Left ventricle myocardium inferior (tissue), 1 donor: ENCODE data around the gene R3HDML. TPM values are rescaled to one million over a fixed set of nuclear protein-coding genes. Genes with fewer than 3 reads are reported as not detected.

Experiments
- DNase-seq: peaks from one replicate; pipeline ENCODE4 v3.0.0-alpha.2; 2020
- H3K27ac ChIP-seq: fragments of 200-600 bp; replicated peaks from 2 replicates; pipeline ENCODE4 v1.8.0; 2021
- H3K27me3 ChIP-seq: fragments of 200-600 bp; 2 replicates; pipeline ENCODE4 v1.8.0; 2021; ENCODE audit warnings: low read depth
- H3K36me3 ChIP-seq: fragments of 200-600 bp; 2 replicates; pipeline ENCODE4 v1.8.0; 2021
- H3K4me1 ChIP-seq: fragments of 200-600 bp; 2 replicates; pipeline ENCODE4 v1.8.0; 2021
- H3K4me3 ChIP-seq: fragments of 200-600 bp; 2 replicates; pipeline ENCODE4 v1.8.0; 2021; ENCODE audit warnings: mild to moderate bottlenecking, moderate library complexity
- H3K9me3 ChIP-seq: fragments of 200-600 bp; replicated peaks from 2 replicates; pipeline ENCODE4 v1.8.0; 2021
- intact Hi-C: fragments of 100-400 bp; cut with micrococcal nuclease; formaldehyde crosslinking; loops from one replicate; pipeline ENCODE4 v1.11.0; 2022
- total RNA-seq: library from RNA; stranded (reverse); fragmentation: NEBNext Ultra II Directional; extraction: Animal tissue kit (Norgen Biotek cat#: 25700); gene quantifications from one replicate; pipeline ENCODE4 v1.2.1, GENCODE V29; 2021
- TF ChIP-seq, protein P1 (sequence below): fragments of 200-600 bp; IDR thresholded peaks from 2 replicates; pipeline ENCODE4 v1.8.0; 2021; ENCODE audit warnings: antibody characterized with exemption, mild to moderate bottlenecking, borderline replicate concordance
- donor health status: DM: no; HTN: yes; CAD: no; lungs with severe emphysema.

R3HDML gene
- total RNA-seq, 1 donor from 2014 or later, result not detected

DNA sequence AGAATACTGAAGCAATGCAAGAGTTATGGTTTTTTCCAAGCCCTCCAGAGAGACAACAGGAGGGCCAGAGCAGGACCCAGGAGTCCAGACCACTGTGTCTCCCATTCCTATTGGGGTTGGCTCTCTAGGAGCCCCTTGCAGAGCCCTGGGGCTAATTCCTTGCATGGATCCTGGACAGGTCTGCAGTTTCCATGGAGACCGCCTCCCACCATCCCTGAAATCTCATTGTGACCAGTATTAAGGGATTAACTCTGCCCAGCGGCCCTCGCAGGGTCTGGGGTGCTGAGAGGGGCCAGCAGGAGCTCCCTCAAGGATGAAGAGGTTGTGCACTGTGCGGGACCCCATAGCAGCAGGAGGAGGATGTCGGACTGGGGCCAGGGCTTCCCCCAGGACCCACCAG lies 53.4 kb downstream of the R3HDML start:
- intact Hi-C loops, result no loop called here
- Histone ChIP-seq H3K27ac (no peak overlapping the region), H3K4me3 (no peak overlapping the region), H3K36me3 (no peaks in the 10 kb centered on the region), H3K9me3 (no peaks in the 10 kb centered on the region), H3K4me1 (peaks cover 9% of the 10 kb centered on the region), H3K27me3 (peaks cover 41% of the 10 kb centered on the region)
- DNase-seq, result no peak
- TF ChIP-seq, protein P1, sequence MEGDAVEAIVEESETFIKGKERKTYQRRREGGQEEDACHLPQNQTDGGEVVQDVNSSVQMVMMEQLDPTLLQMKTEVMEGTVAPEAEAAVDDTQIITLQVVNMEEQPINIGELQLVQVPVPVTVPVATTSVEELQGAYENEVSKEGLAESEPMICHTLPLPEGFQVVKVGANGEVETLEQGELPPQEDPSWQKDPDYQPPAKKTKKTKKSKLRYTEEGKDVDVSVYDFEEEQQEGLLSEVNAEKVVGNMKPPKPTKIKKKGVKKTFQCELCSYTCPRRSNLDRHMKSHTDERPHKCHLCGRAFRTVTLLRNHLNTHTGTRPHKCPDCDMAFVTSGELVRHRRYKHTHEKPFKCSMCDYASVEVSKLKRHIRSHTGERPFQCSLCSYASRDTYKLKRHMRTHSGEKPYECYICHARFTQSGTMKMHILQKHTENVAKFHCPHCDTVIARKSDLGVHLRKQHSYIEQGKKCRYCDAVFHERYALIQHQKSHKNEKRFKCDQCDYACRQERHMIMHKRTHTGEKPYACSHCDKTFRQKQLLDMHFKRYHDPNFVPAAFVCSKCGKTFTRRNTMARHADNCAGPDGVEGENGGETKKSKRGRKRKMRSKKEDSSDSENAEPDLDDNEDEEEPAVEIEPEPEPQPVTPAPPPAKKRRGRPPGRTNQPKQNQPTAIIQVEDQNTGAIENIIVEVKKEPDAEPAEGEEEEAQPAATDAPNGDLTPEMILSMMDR, result no peak

- Histone ChIP-seq H3K4me3 (no peak overlapping the region), H3K36me3 (no peaks in the 10 kb centered on the region), H3K9me3 (no peaks in the 10 kb centered on the region), H3K27ac (no peak overlapping the region), H3K4me1 (peaks cover 9% of the 10 kb centered on the region), H3K27me3 (peaks cover 48% of the 10 kb centered on the region)
- DNase-seq, result no peak
- intact Hi-C loops, result no loop called here
- TF ChIP-seq, protein P1, result no peak
Observed at GRCh38 chr20:44392088-44392775, 55.4 kb downstream of the R3HDML start.

DNA sequence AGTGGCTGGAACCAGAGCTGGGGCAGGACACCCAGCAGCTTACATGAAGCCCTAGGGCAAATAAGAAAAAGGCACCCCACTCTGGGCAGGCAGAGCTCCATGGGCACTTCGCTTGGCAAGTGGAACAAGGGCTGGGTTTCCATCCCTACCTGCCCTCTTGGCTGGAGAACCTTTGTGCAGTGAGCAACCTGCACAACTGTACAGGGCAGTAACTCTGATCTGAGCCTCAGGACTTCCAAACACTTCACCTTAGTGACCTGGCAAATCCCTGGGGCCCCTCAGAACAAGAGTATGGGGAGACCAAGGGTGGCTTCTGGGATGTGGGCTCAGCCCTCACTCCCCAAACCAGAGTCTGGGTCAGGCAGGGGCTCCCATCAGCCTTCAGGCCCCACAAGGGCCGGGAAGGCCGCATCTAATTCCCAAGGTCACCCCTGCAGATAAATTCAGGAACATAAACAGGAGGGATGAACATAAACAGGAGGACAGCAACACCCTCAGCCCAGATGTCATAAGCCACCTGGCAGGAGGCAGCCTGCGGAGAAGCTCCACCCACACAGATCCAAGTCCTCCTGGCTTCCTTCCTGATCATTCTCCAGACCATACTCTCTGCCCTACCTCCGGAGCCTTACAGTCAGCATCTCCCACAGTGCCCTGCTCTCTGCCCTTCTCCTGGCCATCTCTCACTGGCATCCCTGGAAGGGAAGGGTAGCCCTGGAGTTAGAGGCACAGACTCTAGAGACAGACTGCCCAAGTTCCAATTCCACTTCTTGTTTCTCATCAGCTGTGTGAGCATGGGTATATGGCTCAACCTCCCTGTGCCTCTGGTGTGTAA lies 56.1 kb downstream of the R3HDML start:
- Histone ChIP-seq H3K27ac (no peak overlapping the region), H3K36me3 (no peaks in the 10 kb centered on the region), H3K27me3 (peaks cover 43% of the 10 kb centered on the region), H3K9me3 (no peaks in the 10 kb centered on the region), H3K4me3 (no peak overlapping the region), H3K4me1 (peaks cover 9% of the 10 kb centered on the region)
- intact Hi-C loops, result no loop called here
- TF ChIP-seq, protein P1, result no peak
- DNase-seq, result no peak

DNA sequence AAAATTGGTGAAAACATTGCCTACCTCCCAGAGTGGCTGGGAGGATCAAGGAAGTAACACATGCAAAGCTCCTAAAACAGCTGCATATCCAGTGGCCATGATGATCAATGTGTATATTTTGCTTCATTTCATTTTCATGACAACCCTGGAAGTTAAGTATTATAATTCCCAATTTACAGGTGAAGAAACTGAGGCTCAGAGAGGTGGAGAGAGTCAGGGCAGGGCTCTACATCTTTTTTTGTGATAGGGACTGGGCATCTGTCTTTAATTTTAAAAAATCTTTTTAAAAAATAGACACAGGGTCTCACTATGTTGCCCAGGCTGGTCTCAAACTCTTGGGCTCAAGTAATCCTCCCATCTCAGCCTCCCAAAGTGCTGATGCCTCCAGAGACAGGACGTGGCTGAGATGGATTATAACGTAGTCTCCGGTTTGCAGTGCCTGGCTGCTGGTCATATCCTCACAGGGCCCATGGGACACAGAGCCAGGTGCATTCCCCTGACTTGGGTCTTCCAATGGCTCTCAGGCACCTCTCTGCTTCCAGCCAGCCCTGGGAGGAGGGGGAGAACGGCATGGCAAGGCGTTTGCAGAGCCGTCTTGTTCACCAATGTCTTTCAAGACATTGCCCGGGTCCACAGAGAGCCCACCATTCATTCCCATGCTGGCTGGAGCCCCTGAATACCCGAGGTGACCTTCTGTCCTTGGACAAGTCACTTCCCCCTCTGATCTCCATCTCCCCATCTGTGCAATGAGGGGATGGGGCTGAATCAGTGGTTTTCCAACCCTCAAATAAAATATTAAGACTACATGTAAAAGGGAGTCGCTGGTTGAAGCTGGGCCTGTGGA lies 57.0 kb downstream of the R3HDML start:
- Histone ChIP-seq H3K4me1 (peaks cover 1% of the 10 kb centered on the region), H3K9me3 (no peaks in the 10 kb centered on the region), H3K36me3 (no peaks in the 10 kb centered on the region), H3K27ac (no peak overlapping the region), H3K27me3 (peaks cover 35% of the 10 kb centered on the region), H3K4me3 (no peak overlapping the region)
- intact Hi-C loops, result no loop called here
- TF ChIP-seq, protein P1, result no peak
- DNase-seq, result no peak

DNA sequence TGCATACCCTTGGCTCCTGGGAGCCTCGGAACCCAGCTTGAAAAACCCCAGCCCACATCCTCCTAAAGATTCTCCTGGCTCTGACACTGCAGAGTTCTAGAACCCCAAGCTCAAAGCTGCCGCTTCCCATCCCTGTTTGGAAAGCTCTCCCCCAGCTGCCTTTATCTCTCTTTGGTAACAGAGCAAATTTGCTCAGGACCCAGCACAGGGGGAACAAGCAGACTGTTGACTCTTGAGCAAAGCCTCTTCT lies 57.5 kb downstream of the R3HDML start:
- intact Hi-C loops, result no loop called here
- H3K27ac ChIP-seq, result no peak overlapping the region
- DNase-seq, result no peak
- no peak overlapping the region for H3K4me3 ChIP-seq
- no peaks in the 10 kb centered on the region for H3K9me3 ChIP-seq
- no peaks in the 10 kb centered on the region for H3K4me1 ChIP-seq
- no peaks in the 10 kb centered on the region for H3K36me3 ChIP-seq
- TF ChIP-seq, protein P1, result no peak
- H3K27me3 ChIP-seq, result peaks cover 31% of the 10 kb centered on the region
